SKM-1 (cell line): ENCODE results near the gene RSKR.
"Not testable (repeated sequence)": the region's sequence is repeated elsewhere in the genome, so short reads cannot be mapped to it uniquely, and the experiment has no call there.

Source experiments
- DNase-seq: peaks from one replicate; lab custom pipeline; 2025; ENCODE audit not compliant: unreplicated experiment; lab: John Stamatoyannopoulos, UW

Gene RSKR, protein sequence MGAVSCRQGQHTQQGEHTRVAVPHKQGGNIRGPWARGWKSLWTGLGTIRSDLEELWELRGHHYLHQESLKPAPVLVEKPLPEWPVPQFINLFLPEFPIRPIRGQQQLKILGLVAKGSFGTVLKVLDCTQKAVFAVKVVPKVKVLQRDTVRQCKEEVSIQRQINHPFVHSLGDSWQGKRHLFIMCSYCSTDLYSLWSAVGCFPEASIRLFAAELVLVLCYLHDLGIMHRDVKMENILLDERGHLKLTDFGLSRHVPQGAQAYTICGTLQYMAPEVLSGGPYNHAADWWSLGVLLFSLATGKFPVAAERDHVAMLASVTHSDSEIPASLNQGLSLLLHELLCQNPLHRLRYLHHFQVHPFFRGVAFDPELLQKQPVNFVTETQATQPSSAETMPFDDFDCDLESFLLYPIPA

GRCh38 chr17:28613931-28614381 is at the start of gene RSKR:
Gene RSKR, minus strand, starts transcription at chr17:28614185. Its CDS starts 24 bp downstream, at chr17:28614161.
- DNase-seq = no peak

- DNase-seq = no peak
Measured at GRCh38 chr17:28663723-28664122, 49.7 kb upstream of the RSKR start.

GRCh38 chr17:28662527-28662829 is 48.5 kb upstream of the RSKR start:
- DNase-seq = no peak

- DNase-seq = peak; percentile 92
Measured at GRCh38 chr17:28661635-28662526, 47.9 kb upstream of the RSKR start, which contains the start of the genes SDF2 and SUPT6H. Gene SDF2, minus strand, starts transcription at chr17:28661906. Its CDS starts 30 bp downstream, at chr17:28661876. Gene SUPT6H, plus strand, starts transcription at chr17:28662205. Its CDS starts 11,197 bp downstream, at chr17:28673402.

DNA sequence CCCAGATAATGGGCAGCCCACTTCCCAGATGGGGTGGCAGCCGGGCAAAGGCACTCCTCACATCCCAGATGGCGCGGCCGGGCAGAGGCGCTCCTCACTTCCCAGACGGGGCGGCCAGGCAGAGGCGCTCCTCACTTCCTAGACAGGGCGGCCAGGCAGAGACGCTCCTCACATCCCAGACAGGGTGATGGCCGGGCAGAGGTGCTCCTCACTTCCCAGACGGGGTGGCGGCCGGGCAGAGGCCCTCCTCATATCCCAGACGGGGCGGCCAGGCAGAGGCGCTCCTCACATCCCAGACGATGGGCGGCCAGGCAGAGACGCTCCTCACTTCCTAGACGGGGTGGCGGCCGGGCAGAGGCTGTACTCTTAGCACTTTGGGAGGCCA is 45.5 kb upstream of the RSKR start:
- DNase-seq = not testable (repeated sequence)

DNA sequence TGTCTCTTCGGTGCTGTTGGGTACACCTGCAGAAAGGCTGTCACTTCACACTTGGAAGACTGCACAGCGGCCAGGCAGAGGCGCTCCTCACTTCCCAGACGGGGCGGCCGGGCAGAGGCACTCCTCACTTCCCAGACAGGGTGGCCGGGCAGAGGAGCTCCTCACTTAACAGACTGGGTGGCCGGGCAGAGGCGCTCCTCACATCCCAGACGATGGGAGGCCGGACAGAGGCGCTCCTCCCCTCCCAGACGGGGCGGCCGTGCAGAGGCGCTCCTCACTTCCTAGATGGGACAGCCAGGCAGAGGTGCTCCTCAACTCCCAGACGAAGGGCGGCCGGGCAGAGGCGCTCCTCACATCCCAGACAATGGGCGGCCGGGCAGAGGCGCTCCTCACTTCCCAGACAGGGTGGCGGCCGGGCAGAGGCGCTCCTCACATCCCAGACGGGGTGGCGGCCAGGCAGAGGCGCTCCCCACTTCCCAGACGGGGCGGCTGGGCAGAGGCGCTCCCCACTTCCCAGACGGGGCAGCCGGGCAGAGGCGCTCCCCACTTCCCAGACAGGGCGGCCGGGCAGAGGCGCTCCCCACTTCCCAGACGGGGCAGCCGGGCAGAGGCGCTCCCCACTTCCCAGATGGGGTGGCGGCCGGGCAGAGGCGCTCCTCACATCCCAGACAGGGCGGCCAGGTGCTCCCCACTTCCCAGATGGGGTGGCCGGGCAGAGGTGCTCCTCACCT is 44.9 kb upstream of the RSKR start:
- DNase-seq = not testable (repeated sequence)

- not testable (repeated sequence) for DNase-seq
Measured at GRCh38 chr17:28658342-28658741, 44.4 kb upstream of the RSKR start.

- no peak for DNase-seq
Measured at GRCh38 chr17:28657756-28658155, 43.8 kb upstream of the RSKR start.

GRCh38 chr17:28655160-28655559 is 41.2 kb upstream of the RSKR start:
- DNase-seq = no peak

DNA sequence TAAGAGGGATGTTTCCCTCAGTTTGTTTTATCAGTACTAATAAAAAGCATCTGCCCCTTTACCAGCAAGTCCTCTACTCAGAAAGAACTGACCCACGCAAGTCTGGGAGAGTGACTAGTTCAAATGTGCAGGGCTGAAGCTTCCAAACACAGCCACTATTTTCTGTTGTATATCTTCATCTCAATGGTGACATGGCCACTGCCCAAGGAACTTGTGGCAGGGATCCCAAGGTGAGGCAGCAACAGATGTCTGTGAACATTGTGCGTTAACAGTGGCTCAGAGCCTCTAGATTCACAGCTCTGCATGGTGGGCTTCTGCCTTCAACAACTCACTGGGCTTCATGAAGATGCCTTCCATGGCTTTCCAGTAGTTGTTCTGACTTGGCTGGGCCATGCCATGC is 34.7 kb upstream of the RSKR start:
- no peak for DNase-seq

GRCh38 chr17:28646039-28646754 is 32.2 kb upstream of the RSKR start:
- DNase-seq = no peak

DNA sequence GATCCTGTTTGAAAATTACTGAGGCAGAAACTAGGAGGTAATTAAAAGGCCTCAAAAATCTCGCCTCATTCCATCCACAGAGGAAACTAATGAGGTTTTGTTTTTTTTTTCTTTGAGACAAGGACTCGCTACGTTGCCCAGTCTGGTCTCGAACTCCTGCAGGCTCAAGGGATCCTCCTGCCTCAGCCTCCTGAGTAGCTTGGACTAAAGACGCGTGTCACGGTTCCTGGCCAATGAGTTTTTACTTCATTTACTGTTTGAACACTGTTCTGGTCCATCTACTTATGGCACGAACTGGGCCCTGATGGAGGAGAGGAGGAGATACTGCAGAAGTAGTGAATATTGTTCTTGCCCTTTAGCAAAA is 31.6 kb upstream of the RSKR start:
- DNase-seq = no peak

- peak; percentile 88 for DNase-seq
Measured at GRCh38 chr17:28644787-28645575, 31.0 kb upstream of the RSKR start, which contains the start of gene BLTP2. Gene BLTP2, minus strand, starts transcription at chr17:28645158. Its CDS starts 102 bp downstream, at chr17:28645056.

GRCh38 chr17:28643983-28644786 is 30.2 kb upstream of the RSKR start:
- DNase-seq = peak; percentile 83

DNA sequence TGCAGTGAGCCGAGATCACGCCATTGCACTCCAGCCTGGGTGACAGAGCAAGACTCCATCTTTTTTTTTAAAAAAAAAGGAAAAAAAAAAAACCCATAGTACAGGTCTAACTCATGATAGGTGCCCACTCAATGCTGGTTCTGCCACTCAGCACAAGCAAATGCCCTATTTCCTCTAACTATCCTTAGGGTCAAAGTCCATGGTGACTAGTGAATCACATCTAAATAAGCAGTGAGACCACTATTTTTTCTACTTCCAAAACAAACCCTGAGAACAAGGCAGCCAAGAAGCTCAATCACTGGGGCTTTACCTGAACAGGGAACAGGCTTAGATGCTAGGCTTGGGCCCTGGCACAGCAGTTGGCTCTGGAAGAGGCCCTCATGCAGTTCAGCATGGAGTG is 27.6 kb upstream of the RSKR start:
- DNase-seq = no peak

GRCh38 chr17:28635506-28635905 is 21.5 kb upstream of the RSKR start:
- DNase-seq = no peak

DNA sequence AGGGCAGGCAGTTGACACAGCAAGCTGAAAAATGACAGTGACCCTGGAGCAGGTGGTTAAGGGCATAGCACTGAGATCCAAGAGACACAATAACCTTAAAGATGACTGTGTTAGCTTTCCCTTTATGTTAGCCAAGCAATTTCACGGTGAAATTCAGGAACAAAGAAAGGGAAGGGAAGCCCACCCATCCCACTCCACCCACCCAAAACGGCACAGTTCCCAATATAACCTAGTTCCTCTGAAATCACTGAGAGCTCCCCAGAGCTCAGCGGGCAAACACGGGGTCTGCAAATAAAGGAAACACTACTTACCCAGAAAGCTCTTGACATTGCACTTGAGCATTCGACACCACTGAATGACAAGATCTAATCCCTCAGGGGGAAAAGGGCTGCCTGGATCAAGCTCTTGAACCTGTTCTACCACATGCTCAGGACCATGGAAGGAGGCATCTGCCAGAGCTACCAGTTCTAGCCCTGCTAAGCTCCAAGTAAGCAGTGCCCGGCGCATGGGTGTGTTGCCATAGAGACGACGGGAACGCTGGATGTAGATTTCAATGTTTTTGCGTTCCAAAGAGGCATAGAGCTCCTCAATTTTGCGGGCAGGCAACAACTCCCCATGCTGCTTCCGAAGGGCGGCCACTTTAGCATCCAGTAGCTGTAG is 20.4 kb upstream of the RSKR start:
- no peak for DNase-seq

GRCh38 chr17:28626818-28627217 is 12.8 kb upstream of the RSKR start:
- DNase-seq = no peak
